HepG2 (cell line): ENCODE data around the gene DDX3Y. TPM values are rescaled to one million over a fixed set of nuclear protein-coding genes. Genes with fewer than 3 reads are reported as not detected.

Source experiments
- polyA plus RNA-seq, 8 experiments: library from polyadenylated mRNA; depleted of rRNA in 3 of 8; stranded (reverse) in 7 of 8; unstranded in 1 of 8; fragments of >200 nt; fragmentation: Illumina TruSeq in 4 of 8; extraction: Trizol in 4 of 8; gene quantifications; 2 replicates each; pipeline versions ENCODE4 v1.2.1 to v1.2.3, GENCODE V29; 2011 to 2016; ENCODE audit warnings: low read depth in 4 of 8, missing spikeins in 1 of 8, mixed read lengths in 1 of 8; ENCODE audit not compliant: insufficient read depth in 1 of 8
- total RNA-seq, 5 experiments: library from RNA; depleted of rRNA; stranded (reverse); fragments of >200 nt; fragmentation: Illumina TruSeq; extraction: Trizol; gene quantifications; 2 replicates each; pipeline ENCODE4 v1.2.3, GENCODE V29; 2016; ENCODE audit warnings: low read depth in 1 of 5

Gene DDX3Y
- total and polyA plus RNA-seq, 2 of the 13 experiments (the other 11 are each of a cell fraction or from before 2014, with no cell fraction given), result 112 to 113 TPM

Other genes with a start within 250 kb of the DDX3Y start
- gene USP9Y, start 203.6 kb upstream of the DDX3Y start, total RNA-seq (2016; rRNA removed; fragmentation: Illumina TruSeq; extraction: Trizol), result 14.6 and 17.7 TPM in 2 replicates
- gene USP9Y, start 203.6 kb upstream of the DDX3Y start, polyA plus RNA-seq (2011; rRNA removed), result 37.0 and 41.9 TPM in 2 replicates